Measurements from ENCODE around the gene IGSF5.

DNA sequence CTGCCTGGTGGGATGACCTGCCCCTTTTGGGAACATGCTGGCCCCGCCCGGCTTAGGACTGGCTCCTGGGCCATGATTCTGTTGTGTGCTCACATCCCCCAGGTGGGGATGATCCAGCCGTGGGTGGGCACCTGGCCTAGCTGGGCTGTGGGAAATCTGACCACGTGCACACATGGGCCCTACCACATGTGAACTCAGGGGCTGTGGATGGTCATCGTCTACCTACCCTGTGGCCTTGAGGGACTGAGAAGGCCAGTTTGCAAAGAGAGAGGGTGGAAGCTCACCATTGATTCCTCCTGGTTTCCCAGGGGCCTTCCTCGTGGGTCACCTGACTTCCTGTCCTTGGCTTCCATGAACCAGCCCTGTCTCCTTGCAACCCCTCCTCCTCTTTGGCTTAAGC is 102.9 kb downstream of the IGSF5 start:
- TF ChIP-seq, protein P1, sequence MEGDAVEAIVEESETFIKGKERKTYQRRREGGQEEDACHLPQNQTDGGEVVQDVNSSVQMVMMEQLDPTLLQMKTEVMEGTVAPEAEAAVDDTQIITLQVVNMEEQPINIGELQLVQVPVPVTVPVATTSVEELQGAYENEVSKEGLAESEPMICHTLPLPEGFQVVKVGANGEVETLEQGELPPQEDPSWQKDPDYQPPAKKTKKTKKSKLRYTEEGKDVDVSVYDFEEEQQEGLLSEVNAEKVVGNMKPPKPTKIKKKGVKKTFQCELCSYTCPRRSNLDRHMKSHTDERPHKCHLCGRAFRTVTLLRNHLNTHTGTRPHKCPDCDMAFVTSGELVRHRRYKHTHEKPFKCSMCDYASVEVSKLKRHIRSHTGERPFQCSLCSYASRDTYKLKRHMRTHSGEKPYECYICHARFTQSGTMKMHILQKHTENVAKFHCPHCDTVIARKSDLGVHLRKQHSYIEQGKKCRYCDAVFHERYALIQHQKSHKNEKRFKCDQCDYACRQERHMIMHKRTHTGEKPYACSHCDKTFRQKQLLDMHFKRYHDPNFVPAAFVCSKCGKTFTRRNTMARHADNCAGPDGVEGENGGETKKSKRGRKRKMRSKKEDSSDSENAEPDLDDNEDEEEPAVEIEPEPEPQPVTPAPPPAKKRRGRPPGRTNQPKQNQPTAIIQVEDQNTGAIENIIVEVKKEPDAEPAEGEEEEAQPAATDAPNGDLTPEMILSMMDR (IDR thresholded peaks at IDR 0.05; ENCODE audit: low read depth, low read length): no peak
- TF ChIP-seq, protein P2, sequence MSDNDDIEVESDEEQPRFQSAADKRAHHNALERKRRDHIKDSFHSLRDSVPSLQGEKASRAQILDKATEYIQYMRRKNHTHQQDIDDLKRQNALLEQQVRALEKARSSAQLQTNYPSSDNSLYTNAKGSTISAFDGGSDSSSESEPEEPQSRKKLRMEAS (IDR thresholded peaks at IDR 0.05; ENCODE audit: low read depth, low read length): no peak
- TF ChIP-seq POLR2A (IDR thresholded peaks at IDR 0.05; ENCODE audit: extremely low read depth, insufficient read length): no peak
